NCI-H460 (cell line): ENCODE data around the gene SSBP3. TPM values are rescaled to one million over a fixed set of nuclear protein-coding genes. Genes with fewer than 3 reads are reported as not detected.

Source experiments
- DNase-seq: peaks from one replicate; pipeline ENCODE4 v3.0.0-alpha.2; 2016; ENCODE audit warnings: low read depth; ENCODE audit errors: extremely low read depth
- total RNA-seq: library from RNA; depleted of rRNA; stranded (reverse); fragments of >200 nt; shearing (Covaris generic); gene quantifications from 2 replicates; pipeline ENCODE4 v1.2.3, GENCODE V29; 2014; rRNA removed

Gene SSBP3
- total RNA-seq, 1 experiment from 2014 or later, result 3.1 TPM

GRCh38 chr1:54199765-54200518 is 206.3 kb downstream of the SSBP3 start, which contains the start of the genes CYB5RL and MRPL37:
Gene CYB5RL (minus strand): TSS chr1:54200030. CDS start chr1:54195616, 4,414 bp downstream.
Gene MRPL37 (plus strand): TSS chr1:54200167. CDS start chr1:54200244, 77 bp downstream.
- DNase-seq, result peak; percentile 92

GRCh38 chr1:54199151-54199764 is 206.9 kb downstream of the SSBP3 start:
- DNase-seq, result peak; percentile 40

DNA sequence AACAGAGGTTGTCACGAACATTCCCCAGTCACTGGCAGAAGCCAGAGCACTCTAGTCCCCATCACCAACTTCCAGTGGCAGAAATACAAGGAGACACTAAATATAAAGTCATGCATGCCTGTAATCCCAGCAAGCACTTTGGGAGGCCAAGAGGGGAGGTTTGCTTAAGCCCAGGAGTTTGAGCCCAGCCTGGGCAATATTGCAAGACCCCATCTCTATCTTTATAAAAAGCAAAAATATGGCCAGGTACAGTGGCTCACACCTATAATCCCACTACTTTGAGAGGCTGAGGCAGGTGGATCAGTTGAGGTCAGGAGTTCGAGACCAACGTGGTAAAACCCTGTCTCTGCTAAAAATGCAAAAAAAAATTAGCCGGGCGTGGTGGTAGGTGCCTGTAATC is 212.7 kb downstream of the SSBP3 start:
- no peak for DNase-seq

DNA sequence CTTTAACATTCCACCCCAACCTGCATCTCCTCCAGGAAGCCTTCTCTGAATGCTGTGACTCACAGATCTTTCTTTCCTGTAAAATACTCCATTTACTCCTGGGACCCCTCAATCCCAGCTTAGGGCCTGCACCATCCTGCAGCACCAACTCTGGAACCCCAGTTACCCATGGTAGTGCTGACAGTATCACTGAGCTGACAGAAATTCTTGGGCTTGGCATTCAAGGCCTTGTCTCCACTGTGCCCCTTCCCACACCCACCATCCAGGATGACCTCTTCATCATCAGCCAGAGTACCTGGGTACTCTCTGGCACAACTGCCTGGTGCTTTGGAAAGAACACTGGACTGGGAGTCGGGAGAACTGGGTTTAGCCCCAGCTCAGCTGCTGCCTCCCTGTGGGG is 214.7 kb downstream of the SSBP3 start:
- DNase-seq, result no peak

DNA sequence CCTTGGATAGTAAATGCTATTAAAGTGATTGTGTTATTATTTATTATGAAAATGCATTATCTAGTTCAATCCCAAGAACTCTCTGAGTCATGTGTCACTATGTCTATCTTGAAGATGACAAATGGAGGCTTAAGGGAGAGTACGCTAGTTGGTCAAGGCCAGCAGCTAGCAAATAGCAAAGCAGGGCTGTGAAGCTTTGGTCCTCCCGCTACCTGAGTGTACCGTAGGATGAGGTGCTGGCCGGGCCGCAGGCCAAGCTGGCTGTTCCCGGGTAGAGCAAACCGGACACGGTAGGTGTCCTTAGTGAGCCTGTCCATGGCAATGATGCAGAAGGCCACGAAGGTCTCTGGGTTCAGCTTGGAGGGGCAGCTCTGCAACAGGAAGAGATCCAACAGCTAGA is 215.7 kb downstream of the SSBP3 start:
- no peak for DNase-seq

DNA sequence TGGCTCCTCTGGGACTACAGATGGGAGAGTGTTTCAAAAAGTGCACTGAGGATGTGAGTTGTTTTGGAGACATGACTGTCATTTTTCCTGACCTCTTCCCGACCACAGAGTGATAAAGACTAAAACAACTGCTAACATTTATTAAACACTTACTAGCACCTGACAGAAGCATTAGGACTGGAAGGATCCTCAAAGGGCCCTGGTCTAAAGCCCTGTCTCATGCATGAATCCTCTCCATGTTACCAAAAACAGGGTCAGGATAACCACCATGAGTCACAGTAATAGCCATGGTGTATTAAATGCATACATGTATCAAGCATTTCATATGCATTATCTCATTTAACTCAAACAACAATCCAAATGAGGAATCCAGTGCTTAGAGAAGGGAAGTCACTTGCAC is 217.9 kb downstream of the SSBP3 start:
- no peak for DNase-seq

- no peak for DNase-seq
Measured at GRCh38 chr1:54186056-54186455, 220.1 kb downstream of the SSBP3 start.

DNA sequence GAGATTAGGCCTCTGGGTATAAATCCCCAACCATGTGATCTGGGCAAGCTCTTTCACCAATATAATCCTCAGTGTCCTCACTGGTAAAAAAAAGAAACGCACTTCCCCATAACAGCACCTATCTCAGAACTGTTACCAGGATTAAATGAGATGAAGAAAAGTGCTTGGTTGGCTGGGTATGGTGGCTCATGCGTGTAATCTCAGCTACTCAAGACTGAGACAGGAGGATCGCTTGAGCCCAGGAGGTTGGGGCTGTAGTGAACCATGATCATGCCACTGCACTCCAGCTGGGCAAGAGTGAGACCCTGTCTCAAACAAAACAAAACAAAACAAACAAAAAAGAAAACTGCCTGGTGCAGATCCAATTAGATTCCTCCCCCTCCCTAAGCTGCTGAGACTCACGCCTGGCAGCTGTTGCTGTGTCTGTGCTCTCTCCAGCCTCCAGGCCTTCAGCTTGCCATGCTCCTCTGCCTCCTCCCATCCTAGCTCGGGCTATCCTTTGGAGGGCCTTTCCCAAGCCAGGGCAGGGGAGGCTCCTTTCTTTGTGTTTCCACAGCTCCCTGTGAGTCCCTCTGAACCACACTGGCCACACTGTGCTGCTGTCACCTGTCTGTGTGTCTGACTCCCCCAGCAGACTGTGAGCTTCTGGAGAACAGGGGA is 225.4 kb downstream of the SSBP3 start:
- no peak for DNase-seq

DNA sequence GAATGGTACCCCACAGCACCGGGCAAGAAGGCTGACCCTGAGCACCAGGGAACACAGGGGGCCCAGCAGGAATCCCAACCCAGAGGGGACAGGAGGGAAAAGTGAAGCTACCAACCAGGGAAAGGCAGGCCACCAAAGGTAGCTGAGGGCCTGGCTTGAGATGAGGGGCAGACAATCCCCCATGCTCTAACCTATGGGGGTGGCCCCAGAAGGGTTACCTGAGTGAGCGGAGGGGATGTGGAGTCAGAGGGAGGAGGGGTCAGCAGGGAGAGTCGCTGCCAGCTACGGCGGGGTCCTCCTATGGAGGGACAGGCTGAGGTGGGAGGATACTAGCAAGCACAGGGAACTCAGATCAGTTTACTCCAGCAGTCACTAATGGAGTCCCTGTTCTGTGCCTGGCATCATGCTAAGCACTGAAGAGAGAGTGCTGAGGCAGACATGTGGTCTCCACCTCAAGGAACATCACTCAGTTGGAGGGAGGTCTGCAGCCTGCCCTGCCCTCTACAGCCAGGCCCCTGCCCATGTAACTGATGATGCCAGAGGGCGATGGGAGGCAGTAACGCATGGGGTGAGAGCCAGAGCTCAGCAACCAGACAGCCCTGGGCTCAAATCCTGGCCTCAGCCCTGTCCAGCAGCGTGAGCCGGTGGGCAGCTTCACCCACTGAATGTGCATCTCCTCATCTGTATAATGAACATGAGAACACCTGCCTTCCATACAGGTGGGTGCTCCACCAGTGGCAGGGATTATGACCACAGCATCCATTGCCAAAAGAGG is 227.7 kb downstream of the SSBP3 start:
- no peak for DNase-seq

- DNase-seq, result no peak
Measured at GRCh38 chr1:54177726-54178125, 228.5 kb downstream of the SSBP3 start.

GRCh38 chr1:54176621-54177327 is 229.4 kb downstream of the SSBP3 start:
- no peak for DNase-seq

Other genes starting within 250 kb of the SSBP3 start
- 2.8 and 3.2 TPM in 2 replicates for gene CYB5RL, start 206.4 kb downstream of the SSBP3 start, total RNA-seq
- gene MRPL37, start 206.2 kb downstream of the SSBP3 start, total RNA-seq, result 152 and 175 TPM in 2 replicates
- 0.07 and 0.20 TPM in 2 replicates for gene ACOT11, start 141.8 kb upstream of the SSBP3 start, total RNA-seq
- gene FAM151A, start 217.1 kb upstream of the SSBP3 start, total RNA-seq, result not detected in 2 replicates
- gene MROH7, start 235.4 kb upstream of the SSBP3 start, total RNA-seq, result not detected in 2 replicates